SJCRH30 (cell line): Measurements from ENCODE around the gene MESD. TPM values are rescaled to one million over a fixed set of nuclear protein-coding genes. Genes with fewer than 3 reads are reported as not detected.

Source experiments
- DNase-seq, 2 experiments: peaks; one replicate each; pipeline ENCODE4 v3.0.0-alpha.2; 2015 to 2020
- H3K27ac ChIP-seq: fragments of 250-450 bp; sonication (Bioruptor Pico); 2 replicates; pipeline ENCODE4 v1.5.1; 2020; ENCODE audit warnings: mild to moderate bottlenecking, moderate library complexity
- H3K27me3 ChIP-seq: fragments of 250-450 bp; sonication (Bioruptor Pico); 2 replicates; pipeline ENCODE4 v1.5.1; 2020; ENCODE audit warnings: mild to moderate bottlenecking, moderate library complexity
- H3K36me3 ChIP-seq: fragments of 250-450 bp; sonication (Bioruptor Pico); 2 replicates; pipeline ENCODE4 v1.5.1; 2020; ENCODE audit warnings: mild to moderate bottlenecking, moderate library complexity
- H3K4me1 ChIP-seq: fragments of 250-450 bp; sonication (Bioruptor Pico); 2 replicates; pipeline ENCODE4 v1.5.1; 2020; ENCODE audit warnings: mild to moderate bottlenecking, moderate library complexity
- H3K4me3 ChIP-seq: fragments of 250-450 bp; sonication (Bioruptor Pico); 2 replicates; pipeline ENCODE4 v1.5.1; 2020; ENCODE audit warnings: mild to moderate bottlenecking, moderate library complexity
- H3K9me3 ChIP-seq: fragments of 250-450 bp; sonication (Bioruptor Pico); replicated peaks from 2 replicates; pipeline ENCODE4 v1.5.1; 2020; ENCODE audit warnings: mild to moderate bottlenecking, moderate library complexity
- total RNA-seq: library from RNA; depleted of rRNA; stranded (reverse); fragments of >200 nt; shearing (Covaris generic); gene quantifications from 2 replicates; pipeline ENCODE4 v1.2.3, GENCODE V29; 2014; rRNA removed

Gene MESD
- total RNA-seq: 20.5 and 22.1 TPM in 2 replicates

DNA sequence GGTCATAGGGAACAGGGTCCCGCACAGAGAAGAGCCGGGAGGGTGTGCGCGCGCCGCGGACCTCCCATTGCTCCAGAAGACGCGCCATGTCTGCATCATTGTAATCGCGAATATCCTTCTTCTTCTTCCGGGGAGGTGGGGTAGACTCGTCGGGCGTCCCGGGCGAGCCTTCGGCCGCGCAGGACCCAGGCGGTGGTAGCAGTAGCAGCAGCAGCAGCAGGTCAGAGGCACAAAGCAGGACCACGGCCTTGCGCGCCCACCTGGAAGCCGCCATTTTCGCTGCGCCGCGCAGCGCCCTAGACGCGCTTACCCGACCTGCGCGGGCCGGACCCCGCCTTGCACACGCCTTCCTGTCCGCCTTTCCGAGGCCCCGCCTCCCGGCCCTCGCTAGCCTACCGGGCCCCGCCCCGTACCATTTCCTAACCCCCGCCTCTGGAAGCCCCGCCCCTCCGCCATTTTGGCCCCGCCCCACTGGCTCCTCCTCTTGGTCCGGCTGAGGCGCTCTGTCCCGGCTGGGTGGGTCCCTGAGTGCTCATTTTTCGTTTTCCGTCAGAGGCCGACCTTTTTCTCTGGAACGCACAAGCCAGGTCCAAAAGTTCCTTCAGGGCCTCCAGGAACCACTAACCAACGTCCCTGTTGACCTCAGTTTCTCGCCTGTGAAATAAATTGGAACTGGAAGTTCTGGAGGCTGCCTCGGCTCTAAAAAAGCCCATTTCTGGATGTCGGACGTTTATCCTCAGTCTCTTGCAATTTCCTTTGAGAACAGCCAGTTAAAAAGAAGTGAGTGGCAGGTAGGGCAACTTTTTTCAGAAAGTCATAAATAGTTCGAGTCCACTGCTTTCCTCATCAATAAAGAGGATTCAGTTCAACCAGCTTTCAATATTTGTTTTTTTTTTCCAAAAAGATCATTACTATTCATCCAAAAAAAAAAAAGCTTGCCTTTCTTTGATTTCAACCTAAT is at the start of gene MESD:
Gene MESD (minus strand): TSS at position 302 of the 961 bp plus-strand sequence. CDS start 28 bp downstream, at position 274.
- peak within 1 kb of the TSS; percentile 66 for H3K27ac ChIP-seq
- H3K4me1 ChIP-seq: peaks cover 3% of the 10 kb centered on the region; the same call in 1 of the 2 replicates
- H3K9me3 ChIP-seq: no peaks in the 10 kb centered on the region
- H3K4me3 ChIP-seq: peak within 1 kb of the TSS; percentile 94
- no peaks in the 10 kb centered on the region for H3K27me3 ChIP-seq
- DNase-seq: peak; percentile 96
- H3K36me3 ChIP-seq: no peaks in the 10 kb centered on the region; the same call in 1 of the 2 replicates

DNA sequence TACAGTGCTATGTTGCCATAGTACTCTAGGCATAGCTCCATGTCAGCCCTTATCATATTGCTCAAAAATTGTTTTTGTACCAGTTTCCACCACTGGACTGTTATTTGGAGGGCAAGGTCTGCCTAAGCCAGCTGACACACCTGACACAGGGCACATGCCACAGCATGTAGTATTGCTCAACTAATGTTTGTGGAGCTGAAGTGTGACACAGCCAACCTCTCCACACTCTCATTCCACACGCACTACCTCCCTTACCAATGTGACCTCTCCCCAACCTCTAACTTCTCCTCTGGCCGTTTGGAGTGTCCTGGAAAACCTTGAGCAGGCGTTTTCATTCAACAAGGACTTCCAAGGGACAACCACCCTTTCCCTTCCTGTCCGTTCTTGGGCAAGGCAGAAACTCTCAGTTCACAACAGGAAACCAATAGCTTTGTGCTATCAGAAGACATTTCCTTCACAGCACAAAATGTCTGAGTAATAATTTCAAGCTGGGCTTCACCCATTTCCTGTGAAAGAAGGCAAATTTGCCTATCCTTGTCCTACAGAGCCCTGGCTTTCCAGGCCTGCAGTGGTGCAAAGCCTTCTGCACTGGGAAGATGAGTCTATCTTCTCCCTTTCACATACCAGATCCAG is 49.5 kb upstream of the MESD start:
- no peaks in the 10 kb centered on the region for H3K36me3 ChIP-seq
- H3K9me3 ChIP-seq: no peaks in the 10 kb centered on the region
- DNase-seq: no peak
- H3K27me3 ChIP-seq: no peaks in the 10 kb centered on the region
- H3K4me1 ChIP-seq: no peaks in the 10 kb centered on the region
- no peak overlapping the region for H3K27ac ChIP-seq
- H3K4me3 ChIP-seq: no peak overlapping the region

DNA sequence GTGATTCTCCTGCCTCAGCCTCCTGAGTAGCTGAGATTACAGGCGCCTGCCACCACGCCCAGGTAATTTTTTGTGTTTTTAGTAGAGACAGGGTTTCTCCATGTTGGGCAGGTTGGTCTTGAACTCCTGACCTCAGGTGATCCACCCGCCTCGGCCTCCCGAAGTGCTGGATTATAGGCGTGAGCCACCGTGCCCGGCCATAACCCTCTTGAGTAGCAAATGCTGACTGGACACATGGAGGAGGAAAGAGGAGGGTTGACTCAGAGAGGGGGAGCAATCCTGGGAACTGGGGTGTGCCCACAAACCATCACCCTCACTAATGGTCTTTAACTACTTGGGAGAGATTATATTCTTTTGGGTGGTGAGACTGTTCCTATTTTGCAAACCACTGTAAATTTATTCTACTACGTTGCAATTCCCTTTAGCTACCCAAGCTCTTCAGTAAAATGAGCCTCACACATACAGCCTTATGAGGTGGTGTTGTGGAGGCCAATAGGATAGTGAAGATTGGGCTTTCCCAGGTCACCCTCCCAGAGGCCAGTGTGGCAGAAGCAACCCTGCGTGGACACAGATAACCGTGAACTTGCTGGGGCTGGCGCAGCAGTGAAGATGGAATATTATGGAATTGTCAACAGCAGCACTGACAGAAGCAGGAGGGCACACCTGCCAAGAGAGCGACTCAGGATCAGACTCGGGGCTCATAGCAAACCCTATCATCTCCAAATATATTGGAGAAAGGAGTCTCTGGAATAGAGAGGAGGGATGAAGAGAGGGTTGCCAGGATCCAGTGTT is 48.5 kb upstream of the MESD start:
- H3K4me1 ChIP-seq: no peaks in the 10 kb centered on the region
- no peak for DNase-seq
- no peaks in the 10 kb centered on the region for H3K9me3 ChIP-seq
- H3K4me3 ChIP-seq: no peak overlapping the region
- no peak overlapping the region for H3K27ac ChIP-seq
- H3K27me3 ChIP-seq: no peaks in the 10 kb centered on the region
- no peaks in the 10 kb centered on the region for H3K36me3 ChIP-seq

DNA sequence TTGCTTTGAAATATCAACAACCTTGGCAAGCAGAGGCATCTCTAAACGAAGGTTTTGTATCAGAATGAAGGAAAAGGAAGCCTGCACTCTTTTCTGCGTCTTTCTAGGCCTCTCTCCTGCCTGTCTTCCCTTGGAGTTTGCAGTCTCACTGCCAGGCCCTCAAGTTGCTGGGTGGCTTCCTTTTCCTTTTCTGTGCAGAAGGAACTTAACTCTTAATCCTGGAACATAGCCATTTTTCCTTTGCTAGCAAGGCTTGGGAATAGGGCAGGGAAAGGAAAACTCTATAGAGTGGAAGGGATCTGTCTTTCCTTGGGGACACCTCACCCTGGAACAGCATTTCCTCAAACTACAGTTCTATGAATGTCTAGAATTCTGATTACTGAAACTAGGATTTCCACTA is 43.9 kb upstream of the MESD start:
- Histone ChIP-seq H3K27ac (no peak overlapping the region), H3K27me3 (no peaks in the 10 kb centered on the region), H3K4me1 (no peaks in the 10 kb centered on the region), H3K4me3 (no peak overlapping the region), H3K36me3 (no peaks in the 10 kb centered on the region), H3K9me3 (no peaks in the 10 kb centered on the region)
- DNase-seq: no peak

DNA sequence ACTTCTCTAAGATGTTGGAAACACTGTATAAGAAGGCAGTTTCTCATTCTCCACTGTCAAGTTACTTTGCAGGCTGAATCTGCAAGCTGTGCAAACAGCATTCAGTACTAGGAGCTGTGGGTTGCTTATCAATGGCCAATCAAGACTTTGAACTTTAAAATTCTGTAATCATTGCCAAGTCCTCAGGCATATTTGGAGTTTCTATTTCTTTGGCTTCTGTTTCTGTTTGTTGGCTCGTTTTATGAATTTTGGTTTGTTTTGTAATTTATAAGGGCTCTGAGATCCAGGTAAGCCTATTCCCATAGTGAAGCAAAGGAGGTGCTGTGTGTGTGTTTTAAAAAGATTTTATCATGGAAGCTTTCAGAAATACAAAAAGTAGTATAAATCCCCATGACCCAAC is 43.2 kb upstream of the MESD start:
- DNase-seq: no peak
- H3K36me3 ChIP-seq: no peaks in the 10 kb centered on the region
- H3K4me3 ChIP-seq: no peak overlapping the region
- no peaks in the 10 kb centered on the region for H3K9me3 ChIP-seq
- no peaks in the 10 kb centered on the region for H3K27me3 ChIP-seq
- H3K27ac ChIP-seq: no peak overlapping the region
- H3K4me1 ChIP-seq: no peaks in the 10 kb centered on the region

DNA sequence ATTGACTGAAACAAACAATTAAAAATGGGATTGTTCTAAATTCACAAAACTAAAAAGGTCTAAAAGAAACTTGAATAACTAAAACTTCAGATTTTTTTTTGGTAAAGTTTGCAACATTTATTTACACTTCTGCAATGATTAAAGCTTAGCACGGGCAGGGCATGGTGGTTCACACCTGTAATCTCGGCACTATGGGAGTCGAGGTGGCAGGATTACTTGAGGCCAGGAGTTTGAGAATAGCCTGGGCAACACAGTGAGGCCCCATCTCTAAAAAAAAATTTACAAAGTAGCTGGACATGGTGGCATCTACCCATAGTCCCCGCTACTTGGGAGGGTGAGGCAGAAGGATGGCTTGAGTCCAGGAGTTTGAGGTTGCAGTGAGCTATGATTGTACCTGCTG is 42.7 kb upstream of the MESD start:
- no peaks in the 10 kb centered on the region for H3K4me1 ChIP-seq
- no peaks in the 10 kb centered on the region for H3K36me3 ChIP-seq
- DNase-seq: no peak
- no peak overlapping the region for H3K27ac ChIP-seq
- H3K27me3 ChIP-seq: no peaks in the 10 kb centered on the region
- no peaks in the 10 kb centered on the region for H3K9me3 ChIP-seq
- H3K4me3 ChIP-seq: no peak overlapping the region

DNA sequence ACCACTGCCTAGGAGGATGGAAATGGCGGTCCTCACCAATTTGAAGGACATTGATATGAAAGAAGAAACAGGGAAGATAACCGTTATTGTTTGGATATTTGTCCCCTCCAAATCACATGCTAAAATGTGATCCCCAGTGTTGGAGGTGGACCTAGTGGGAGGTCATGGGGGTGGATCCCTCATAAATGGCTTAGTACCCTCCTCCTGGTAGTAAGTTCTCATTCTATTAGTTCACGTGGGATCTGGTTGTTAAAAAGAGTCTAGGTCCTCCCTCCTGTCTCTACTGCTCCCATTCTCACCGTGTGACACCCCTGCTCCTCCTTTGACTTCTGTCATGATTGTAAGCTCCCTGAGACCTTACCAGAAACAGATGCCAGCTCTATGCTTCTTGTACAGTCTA is 41.6 kb upstream of the MESD start:
- H3K4me1 ChIP-seq: no peaks in the 10 kb centered on the region
- H3K36me3 ChIP-seq: no peaks in the 10 kb centered on the region
- H3K27me3 ChIP-seq: no peaks in the 10 kb centered on the region

DNA sequence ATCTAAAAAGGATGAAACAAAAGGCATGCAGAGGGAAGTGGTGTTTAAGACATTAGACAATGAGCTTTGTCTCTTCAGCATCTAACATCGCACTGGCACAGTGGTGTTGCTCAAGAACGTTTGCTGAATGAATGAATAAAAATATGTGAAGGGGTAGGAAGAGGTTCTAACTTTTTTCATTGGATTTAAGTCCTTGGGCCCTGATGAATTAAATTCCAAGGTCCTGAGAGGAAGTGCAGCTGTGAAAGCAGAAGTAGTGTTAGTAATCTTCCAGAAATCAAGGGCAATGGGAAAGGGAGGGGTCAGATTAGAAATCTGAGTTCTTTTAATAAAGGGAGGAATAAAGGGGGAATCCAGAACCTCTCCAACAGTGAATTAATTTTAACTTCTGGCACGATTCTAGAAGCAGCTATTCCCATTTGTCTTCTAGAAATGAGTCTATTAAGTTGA is 40.7 kb upstream of the MESD start:
- DNase-seq: no peak
- Histone ChIP-seq H3K36me3 (no peaks in the 10 kb centered on the region), H3K27ac (no peak overlapping the region), H3K9me3 (no peaks in the 10 kb centered on the region), H3K4me3 (no peak overlapping the region), H3K4me1 (no peaks in the 10 kb centered on the region), H3K27me3 (no peaks in the 10 kb centered on the region)

More for the DNA sequence above, 41.6 kb upstream of the MESD start:
- Histone ChIP-seq H3K27ac (no peak overlapping the region), H3K4me3 (no peak overlapping the region), H3K9me3 (no peaks in the 10 kb centered on the region)
- no peak for DNase-seq

DNA sequence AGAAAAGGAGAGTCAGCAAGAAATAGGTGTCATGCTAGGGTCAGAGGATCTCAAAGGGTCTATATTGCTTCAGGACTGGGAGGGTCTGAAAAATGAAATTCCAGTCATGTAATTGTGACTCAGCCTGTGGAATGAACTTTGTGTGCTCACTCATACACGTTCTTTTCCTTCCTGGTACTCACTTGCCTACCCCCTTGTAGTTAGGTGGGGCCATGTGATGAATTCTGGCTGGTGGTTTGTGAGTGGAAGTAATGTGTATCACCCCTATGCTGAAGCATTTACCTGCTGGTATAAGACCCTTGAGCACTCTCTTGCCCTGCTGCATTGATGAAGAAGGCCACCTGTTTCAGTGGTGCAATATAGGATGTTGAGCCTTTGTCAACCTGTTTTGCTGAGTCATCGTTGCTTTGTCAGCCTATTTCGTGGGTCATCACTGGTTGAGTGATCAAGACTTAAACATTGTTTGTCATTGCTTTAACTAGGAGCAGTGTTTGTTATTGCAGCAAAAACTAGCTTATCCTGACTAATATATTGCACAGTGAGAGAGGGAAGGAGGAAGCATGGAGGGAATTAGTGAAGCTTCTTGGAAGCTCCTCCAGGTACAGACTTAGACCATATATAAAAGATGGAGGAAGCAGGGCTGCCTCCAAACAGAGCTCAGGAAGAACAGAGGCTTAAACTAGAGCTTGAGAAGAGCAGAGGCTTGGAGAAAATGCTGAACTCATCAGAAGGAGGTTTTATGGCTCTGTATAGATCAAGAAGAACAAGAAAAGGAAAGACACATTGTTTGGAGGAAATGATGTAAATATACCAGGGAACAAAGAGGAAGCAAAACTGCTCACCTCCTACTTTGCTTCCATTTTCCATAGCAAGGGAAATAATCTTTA is 40.0 kb upstream of the MESD start:
- DNase-seq: no peak
- Histone ChIP-seq H3K9me3 (no peaks in the 10 kb centered on the region), H3K4me1 (no peaks in the 10 kb centered on the region), H3K27me3 (no peaks in the 10 kb centered on the region), H3K4me3 (no peak overlapping the region), H3K27ac (no peak overlapping the region), H3K36me3 (no peaks in the 10 kb centered on the region)

DNA sequence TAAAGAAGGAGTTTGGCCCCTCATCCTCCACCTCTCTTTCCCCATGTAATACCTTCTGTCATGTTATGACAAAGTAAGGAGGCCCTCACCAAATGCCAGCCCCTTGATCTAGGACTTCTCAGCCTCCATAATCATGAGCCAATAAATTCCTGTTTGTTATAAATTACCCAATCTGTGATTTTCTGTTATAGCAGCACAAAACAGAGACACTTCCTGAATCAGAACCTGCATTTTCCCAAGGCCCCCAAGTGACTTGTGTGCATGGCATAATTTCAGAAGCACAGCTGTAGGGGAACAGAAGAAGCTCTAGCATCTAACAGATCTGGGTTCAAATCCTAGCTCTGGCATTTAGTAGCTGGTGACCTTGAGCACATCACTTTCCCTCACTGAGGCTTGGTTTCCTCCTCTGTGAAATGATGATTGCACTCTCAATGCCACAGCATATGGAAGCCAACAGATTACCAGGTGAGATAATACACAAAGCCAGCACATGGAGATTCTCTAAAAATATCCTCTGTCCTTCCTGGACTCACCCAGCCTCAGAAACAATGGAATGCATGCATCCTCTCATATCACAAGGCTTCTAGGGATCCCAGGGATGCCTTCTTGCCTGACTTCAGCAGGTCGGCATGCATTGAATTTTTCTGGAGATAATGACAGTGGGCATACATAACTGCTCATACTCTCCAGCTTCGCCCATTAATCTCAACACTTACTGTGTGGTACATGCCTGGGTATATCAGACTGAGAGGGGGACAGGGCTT is 37.4 kb upstream of the MESD start:
- no peak for DNase-seq
- Histone ChIP-seq H3K4me1 (no peaks in the 10 kb centered on the region), H3K9me3 (no peaks in the 10 kb centered on the region), H3K36me3 (no peaks in the 10 kb centered on the region), H3K4me3 (no peak overlapping the region), H3K27ac (no peak overlapping the region), H3K27me3 (no peaks in the 10 kb centered on the region)

DNA sequence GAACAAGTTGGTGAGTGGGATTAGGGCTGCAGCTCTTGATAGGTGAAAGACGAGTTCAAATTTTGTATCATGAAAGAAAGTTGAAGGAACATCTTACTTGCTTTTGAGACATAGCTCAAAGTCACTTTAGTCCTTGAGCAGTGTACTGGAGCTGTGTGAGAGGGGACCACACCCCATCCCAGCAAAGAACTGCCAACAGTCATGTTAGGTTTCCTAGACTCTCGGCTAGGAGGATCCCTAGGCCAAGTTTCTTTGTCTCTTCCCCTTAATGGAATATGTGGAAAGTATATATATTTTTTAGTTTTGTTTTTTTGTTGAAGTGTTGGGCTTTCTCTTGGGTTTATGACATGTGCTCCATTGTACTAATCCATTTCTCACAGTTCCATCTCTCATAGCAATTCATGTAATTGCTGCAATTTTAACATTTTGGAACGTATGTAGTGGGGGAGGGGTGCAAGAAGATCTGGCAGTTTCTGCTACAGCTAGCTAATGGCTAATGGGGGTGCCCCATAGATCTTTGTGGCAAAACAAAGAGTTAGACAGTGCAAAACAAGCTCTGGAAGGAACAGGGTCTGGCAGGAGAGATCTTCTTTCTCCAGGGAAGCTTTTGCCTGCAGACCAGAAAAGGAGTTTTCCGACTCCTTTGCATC is 36.2 kb upstream of the MESD start:
- no peak for DNase-seq
- Histone ChIP-seq H3K9me3 (no peaks in the 10 kb centered on the region), H3K27ac (no peak overlapping the region), H3K4me3 (no peak overlapping the region), H3K27me3 (no peaks in the 10 kb centered on the region), H3K4me1 (no peaks in the 10 kb centered on the region), H3K36me3 (no peaks in the 10 kb centered on the region)

DNA sequence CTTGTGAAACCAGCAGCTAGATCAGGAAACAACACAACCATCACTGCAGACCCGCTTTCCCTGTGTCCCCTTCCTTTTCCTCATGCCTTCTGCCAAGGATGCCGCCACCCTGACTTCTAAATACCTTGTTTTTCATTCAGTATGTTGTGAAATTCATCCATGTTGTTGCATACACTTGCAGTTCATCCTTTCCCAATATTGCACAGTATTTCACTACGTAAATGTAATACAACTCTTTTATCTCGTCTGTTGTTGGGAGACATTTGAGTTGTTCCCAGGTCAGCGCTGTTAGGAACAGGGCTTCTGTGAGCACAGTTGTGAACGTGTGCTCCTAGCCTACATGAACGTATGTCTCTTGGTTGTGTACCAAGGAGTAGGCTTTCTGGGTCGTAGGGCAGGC is 35.3 kb upstream of the MESD start:
- no peaks in the 10 kb centered on the region for H3K27me3 ChIP-seq
- no peaks in the 10 kb centered on the region for H3K36me3 ChIP-seq
- no peak overlapping the region for H3K4me3 ChIP-seq
- no peak overlapping the region for H3K27ac ChIP-seq
- no peaks in the 10 kb centered on the region for H3K9me3 ChIP-seq
- H3K4me1 ChIP-seq: no peaks in the 10 kb centered on the region
- DNase-seq: no peak

DNA sequence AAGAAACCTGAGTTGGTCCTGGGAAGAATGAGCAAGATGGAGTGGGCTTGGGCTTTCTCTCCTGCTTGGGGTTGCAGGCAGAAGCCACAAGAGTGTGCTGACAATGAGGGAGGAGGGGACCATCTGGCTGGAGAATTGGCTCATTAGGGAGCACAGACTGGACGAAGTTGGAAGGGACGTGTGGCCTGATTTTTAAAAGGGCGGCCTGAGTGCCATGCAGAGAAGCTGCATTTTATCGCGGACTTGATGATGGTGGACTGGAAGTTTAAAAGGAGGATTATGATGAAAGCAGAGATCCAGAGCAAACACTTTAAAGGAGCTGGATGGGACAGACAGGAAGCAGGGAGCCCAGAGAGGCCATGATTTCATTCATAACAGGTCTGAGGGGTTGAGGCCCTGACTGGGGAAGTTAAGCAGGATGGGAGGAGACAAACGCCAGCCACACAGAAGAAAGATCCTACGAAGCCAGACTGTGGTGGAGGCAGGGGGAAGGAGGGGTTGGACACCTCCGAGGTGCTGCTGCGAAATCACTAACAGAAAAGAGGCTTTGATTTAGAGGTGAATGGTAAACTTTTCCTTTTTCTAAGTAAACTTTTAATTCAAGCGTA is 34.8 kb upstream of the MESD start:
- Histone ChIP-seq H3K36me3 (no peaks in the 10 kb centered on the region), H3K27me3 (no peaks in the 10 kb centered on the region), H3K9me3 (no peaks in the 10 kb centered on the region), H3K4me3 (no peak overlapping the region), H3K4me1 (no peaks in the 10 kb centered on the region), H3K27ac (no peak overlapping the region)
- DNase-seq: no peak
